HepG2 (cell line): ENCODE results near the gene SLC35F3. TPM values are rescaled to one million over a fixed set of nuclear protein-coding genes. Genes with fewer than 3 reads are reported as not detected.

ENCODE experiments used
- ATAC-seq: fragments of 200-7000 bp; cut with Tn5 transposase; 3 replicates; pipeline ENCODE4 v1.9.1; 2020; ENCODE audit warnings: mild to moderate bottlenecking, moderate library complexity
- BruUV-seq: library from RNA; stranded (reverse); fragments of 400-500 nt; replicated peaks from 2 replicates; lab custom pipeline; 2021; lab: Mats Ljungman, UMichigan
- CTCF ChIA-PET: fragments of 300-600 bp; formaldehyde crosslinking; extraction: SDS; loops from one replicate; lab custom pipeline; 2021; ENCODE audit warnings: low total read pairs, inconsistent platforms, low intra/inter-chr PET ratio; lab: Yijun Ruan, JAX
- POLR2A ChIA-PET: fragments of 350-600 bp; sonication (Branson Sonifier 250); formaldehyde crosslinking; loops from one replicate; lab custom pipeline; 2020; ENCODE audit warnings: antibody characterized with exemption, inconsistent platforms; lab: Yijun Ruan, JAX
- DNase-seq: peaks from one replicate; pipeline ENCODE4 v3.0.0-alpha.2; 2015; ENCODE audit warnings: low spot score
- FAIRE-seq: peaks from 3 replicates; lab custom pipeline; 2011; peaks lifted over from hg19 to GRCh38; lab: Jason Lieb, UNC
- H2AFZ ChIP-seq: one replicate; pipeline ENCODE4 v1.6.1; 2011; ENCODE audit warnings: low read length, inconsistent platforms
- H3K27ac ChIP-seq: fragments of 300-600 bp; 3 replicates; pipeline ENCODE4 v1.8.0; 2011; ENCODE audit warnings: mixed run types, mild to moderate bottlenecking, mixed read lengths, low read length, inconsistent platforms; ENCODE audit not compliant: insufficient read depth; ENCODE audit errors: extremely low read length
- H3K27me3 ChIP-seq, 2 experiments: fragments of 200-600 bp in 1 of 2; 2 replicates in 1 of 2; 3 replicates in 1 of 2; pipeline versions ENCODE4 v1.6.0 to v1.8.0; 2011; ENCODE audit warnings: low read length in 2 of 2, mild to moderate bottlenecking in 2 of 2, moderate library complexity in 2 of 2, inconsistent platforms in 1 of 2; ENCODE audit not compliant: insufficient read depth in 2 of 2, control insufficient read depth in 1 of 2
- H3K36me3 ChIP-seq, 2 experiments: fragments of 200-600 bp in 1 of 2; replicated peaks in 1 of 2; 2 replicates in 1 of 2; 3 replicates in 1 of 2; pipeline versions ENCODE4 v1.5.1 to v1.8.0; 2011; ENCODE audit warnings: low read length in 2 of 2, inconsistent platforms in 1 of 2; ENCODE audit not compliant: insufficient read depth in 2 of 2, control insufficient read depth in 1 of 2
- H3K4me1 ChIP-seq: 2 replicates; pipeline ENCODE4 v1.5.1; 2012; ENCODE audit warnings: low read length, inconsistent platforms; ENCODE audit not compliant: insufficient read depth
- H3K4me2 ChIP-seq: 2 replicates; pipeline ENCODE4 v1.6.0; 2011; ENCODE audit warnings: low read depth, low read length, inconsistent platforms
- H3K4me3 ChIP-seq, 3 experiments: fragments of 200-600 bp in 1 of 3; sonication (generic), shearing (Covaris generic) in 1 of 3; replicated peaks in 1 of 3; 2 replicates each; pipeline ENCODE4 v1.5.1; 2011 to 2016; ENCODE audit warnings: low read length in 3 of 3, inconsistent platforms in 2 of 3, low read depth in 2 of 3, mild to moderate bottlenecking in 2 of 3, control low read depth in 1 of 3, mixed read lengths in 1 of 3; ENCODE audit not compliant: insufficient read depth in 1 of 3
- H3K79me2 ChIP-seq: one replicate; pipeline ENCODE4 v1.6.1; 2011; ENCODE audit warnings: low read length, inconsistent platforms; ENCODE audit not compliant: insufficient read depth
- H3K9ac ChIP-seq: 2 replicates; pipeline ENCODE4 v1.6.0; 2011; ENCODE audit warnings: mild to moderate bottlenecking, low read depth, low read length, inconsistent platforms; ENCODE audit not compliant: insufficient read depth
- H3K9me3 ChIP-seq: 2 replicates; pipeline ENCODE4 v1.5.1; 2012; ENCODE audit warnings: mild to moderate bottlenecking, low read length
- H4K20me1 ChIP-seq: 2 replicates; pipeline ENCODE4 v1.6.0; 2011; ENCODE audit warnings: inconsistent platforms, mild to moderate bottlenecking, low read length, moderate library complexity; ENCODE audit not compliant: insufficient read depth
- HMGXB4 ChIP-seq, 2 experiments: sonication (generic) in 1 of 2; formaldehyde crosslinking in 1 of 2; IDR thresholded peaks; 2 replicates each; pipeline versions ENCODE4 v1.4.0 to v1.6.1; 2018 to 2020; ENCODE audit warnings: missing genetic modification reagents in 2 of 2, borderline replicate concordance in 1 of 2, low read depth in 1 of 2, mild to moderate bottlenecking in 1 of 2, missing biosample characterization in 1 of 2
- NFRKB ChIP-seq: fragments of 450-650 bp; IDR thresholded peaks from 2 replicates; pipeline ENCODE4 v1.6.1; 2017
- NPAS2 ChIP-seq: sonication (generic); formaldehyde crosslinking; IDR thresholded peaks from 2 replicates; pipeline ENCODE4 v1.8.0; 2022; ENCODE audit warnings: mild to moderate bottlenecking, missing genetic modification reagents, borderline replicate concordance
- SATB2 ChIP-seq: sonication (generic); formaldehyde crosslinking; IDR thresholded peaks from 2 replicates; pipeline ENCODE4 v1.5.0; 2020; ENCODE audit warnings: missing genetic modification reagents
- SP4 ChIP-seq: sonication (generic); formaldehyde crosslinking; IDR thresholded peaks from 2 replicates; pipeline ENCODE4 v1.8.1; 2023; ENCODE audit warnings: mild to moderate bottlenecking, missing genetic modification reagents
- ZBTB14 ChIP-seq: sonication (generic); formaldehyde crosslinking; IDR thresholded peaks from 2 replicates; pipeline ENCODE4 v1.4.0; 2020; ENCODE audit warnings: missing genetic modification reagents
- ZC3H4 ChIP-seq: sonication (generic); formaldehyde crosslinking; IDR thresholded peaks from 2 replicates; pipeline ENCODE4 v1.4.0; 2020; ENCODE audit warnings: missing genetic modification reagents, borderline replicate concordance
- ZNF142 ChIP-seq: sonication (generic); formaldehyde crosslinking; IDR thresholded peaks from 2 replicates; pipeline ENCODE4 v1.4.0; 2020; ENCODE audit warnings: missing genetic modification reagents
- ZNF205 ChIP-seq: IDR thresholded peaks from 2 replicates; pipeline ENCODE4 v1.6.1; 2018; ENCODE audit warnings: missing biosample characterization, missing genetic modification reagents
- ZNF230 ChIP-seq: sonication (generic); formaldehyde crosslinking; IDR thresholded peaks from 2 replicates; pipeline ENCODE4 v1.4.0; 2020; ENCODE audit warnings: mild to moderate bottlenecking, missing genetic modification reagents
- WGBS: methylation state at CpG from one replicate; pipeline ENCODE4 v1.1.6; 2017; ENCODE audit warnings: low lambda C conversion rate; 5-methylcytosine and 5-hydroxymethylcytosine counted together
- in situ Hi-C: cut with HindIII; loops from 2 replicates; pipeline ENCODE4 v1.10.0; 2017; ENCODE audit warnings: low pct_unique_long_range_greater_than_20kb; ENCODE audit not compliant: extremely low pct_ligation_motif_present
- intact Hi-C: fragments of 100-400 bp; cut with micrococcal nuclease; formaldehyde crosslinking; loops from one replicate; pipeline ENCODE4 v1.10.0; 2022; ENCODE audit not compliant: unreplicated experiment
- polyA plus RNA-seq, 8 experiments: library from polyadenylated mRNA; depleted of rRNA in 3 of 8; stranded (reverse) in 7 of 8; unstranded in 1 of 8; fragments of >200 nt; fragmentation: Illumina TruSeq in 4 of 8; extraction: Trizol in 4 of 8; gene quantifications; 2 replicates each; pipeline versions ENCODE4 v1.2.1 to v1.2.3, GENCODE V29; 2011 to 2016; ENCODE audit warnings: low read depth in 4 of 8, missing spikeins in 1 of 8, mixed read lengths in 1 of 8; ENCODE audit not compliant: insufficient read depth in 1 of 8
- total RNA-seq, 5 experiments: library from RNA; depleted of rRNA; stranded (reverse); fragments of >200 nt; fragmentation: Illumina TruSeq; extraction: Trizol; gene quantifications; 2 replicates each; pipeline ENCODE4 v1.2.3, GENCODE V29; 2016; ENCODE audit warnings: low read depth in 1 of 5
- TF ChIP-seq, protein P1 (sequence below): sonication (generic); formaldehyde crosslinking; IDR thresholded peaks from 2 replicates; pipeline ENCODE4 v1.4.0; 2020; ENCODE audit warnings: mild to moderate bottlenecking, missing genetic modification reagents

The SLC35F3 gene
- total and polyA plus RNA-seq, 2 of the 13 experiments (the other 11 are each of a cell fraction or from before 2014, with no cell fraction given): not detected

DNA sequence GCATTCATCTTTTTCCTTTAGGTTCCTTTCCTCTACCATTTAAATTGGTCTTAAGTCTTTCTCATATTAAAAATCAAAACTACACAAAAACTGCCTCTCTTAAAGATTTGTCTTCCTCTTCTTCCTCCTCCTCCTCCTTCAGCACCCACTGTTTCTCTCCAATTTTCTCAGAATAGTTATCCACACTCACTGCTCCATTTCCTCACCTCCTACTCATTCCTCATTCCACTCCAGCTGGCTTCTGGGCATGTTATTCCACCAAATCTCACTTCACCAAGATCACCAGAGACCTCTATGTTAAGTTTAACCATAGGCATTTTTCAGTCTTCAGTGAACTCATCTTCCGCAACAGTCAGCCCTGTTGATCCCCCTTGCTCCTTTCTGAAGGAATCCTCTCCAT, 173.7 kb downstream of the SLC35F3 start (continued):
- TF ChIP-seq SATB2 (CRISPR knock-in tag) (no peak), HMGXB4 (CRISPR knock-in tag; IDR thresholded peaks at IDR 0.05; ENCODE audit: borderline replicate concordance in 1 of 2, low read depth in 1 of 2) (no peak)
- TF ChIP-seq, protein P1, sequence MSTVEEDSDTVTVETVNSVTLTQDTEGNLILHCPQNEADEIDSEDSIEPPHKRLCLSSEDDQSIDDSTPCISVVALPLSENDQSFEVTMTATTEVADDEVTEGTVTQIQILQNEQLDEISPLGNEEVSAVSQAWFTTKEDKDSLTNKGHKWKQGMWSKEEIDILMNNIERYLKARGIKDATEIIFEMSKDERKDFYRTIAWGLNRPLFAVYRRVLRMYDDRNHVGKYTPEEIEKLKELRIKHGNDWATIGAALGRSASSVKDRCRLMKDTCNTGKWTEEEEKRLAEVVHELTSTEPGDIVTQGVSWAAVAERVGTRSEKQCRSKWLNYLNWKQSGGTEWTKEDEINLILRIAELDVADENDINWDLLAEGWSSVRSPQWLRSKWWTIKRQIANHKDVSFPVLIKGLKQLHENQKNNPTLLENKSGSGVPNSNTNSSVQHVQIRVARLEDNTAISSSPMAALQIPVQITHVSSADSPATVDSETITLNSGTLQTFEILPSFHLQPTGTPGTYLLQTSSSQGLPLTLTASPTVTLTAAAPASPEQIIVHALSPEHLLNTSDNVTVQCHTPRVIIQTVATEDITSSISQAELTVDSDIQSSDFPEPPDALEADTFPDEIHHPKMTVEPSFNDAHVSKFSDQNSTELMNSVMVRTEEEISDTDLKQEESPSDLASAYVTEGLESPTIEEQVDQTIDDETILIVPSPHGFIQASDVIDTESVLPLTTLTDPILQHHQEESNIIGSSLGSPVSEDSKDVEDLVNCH (CRISPR knock-in tag): no peak

DNA sequence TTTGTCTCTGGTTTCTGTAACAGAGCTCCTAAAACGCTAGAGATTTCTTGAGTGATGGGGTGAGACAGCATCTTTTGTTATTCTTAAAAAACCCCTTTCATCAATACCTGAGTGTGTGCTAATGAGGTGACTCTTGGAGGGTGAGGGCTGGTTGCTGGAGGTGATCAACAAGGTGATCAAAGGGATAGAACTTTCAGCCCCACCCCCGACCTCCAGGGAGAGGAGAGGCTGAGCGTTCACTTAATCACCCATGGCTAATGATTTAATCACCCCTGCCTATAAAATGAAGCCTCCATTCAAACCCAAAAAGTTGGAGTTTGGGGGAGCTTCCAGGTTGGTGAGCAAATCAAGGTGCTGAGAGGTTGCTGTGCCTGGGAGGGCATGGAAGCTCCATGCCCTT, 175.4 kb downstream of the SLC35F3 start:
- no peak overlapping the region for H3K4me2 ChIP-seq
- no peak overlapping the region for H3K9ac ChIP-seq
- no peaks in the 10 kb centered on the region for H3K4me1 ChIP-seq
- in situ Hi-C loops: no loop called here
- ChIA-PET CTCF (no interaction called here), POLR2A (no interaction called here)
- ATAC-seq: no peak
- no peak overlapping the region for H3K4me3 ChIP-seq
- no peaks in the 10 kb centered on the region for H3K79me2 ChIP-seq
- H3K27ac ChIP-seq: no peak overlapping the region
- intact Hi-C loops: no loop called here
- DNase-seq: no peak
- no peaks in the 10 kb centered on the region for H3K36me3 ChIP-seq
- BruUV-seq: no TSS peak
- H2AFZ ChIP-seq: no peak overlapping the region
- FAIRE-seq: no peak
- 0% methylated on average over 3 of the region's 3 CpGs for WGBS
- no peaks in the 10 kb centered on the region for H3K9me3 ChIP-seq
- H3K27me3 ChIP-seq: no peaks in the 10 kb centered on the region
- no peaks in the 10 kb centered on the region for H4K20me1 ChIP-seq
- TF ChIP-seq ZC3H4 (CRISPR knock-in tag) (no peak), SP4 (no peak), NPAS2 (CRISPR knock-in tag) (no peak), ZBTB14 (CRISPR knock-in tag) (no peak), NFRKB (no peak), ZNF142 (CRISPR knock-in tag) (no peak), ZNF205 (CRISPR knock-in tag) (no peak), ZNF230 (no peak)
